GM23248 (cell line): ENCODE results near the gene POLR1A. TPM values are rescaled to one million over a fixed set of nuclear protein-coding genes. Genes with fewer than 3 reads are reported as not detected.

ENCODE experiments used
- DNase-seq: peaks from one replicate; pipeline ENCODE4 v3.0.0-alpha.2; 2015
- H2AFZ ChIP-seq: fragments of 200-600 bp; sonication (generic); 2 replicates; pipeline ENCODE4 v1.6.1; 2016; ENCODE audit warnings: antibody characterized with exemption
- H3F3A ChIP-seq: fragments of 200-600 bp; sonication (generic); 2 replicates; pipeline ENCODE4 v1.6.1; 2016; ENCODE audit warnings: mild to moderate bottlenecking, antibody characterized with exemption, mixed run types; ENCODE audit not compliant: insufficient read depth
- H3K27ac ChIP-seq: fragments of 200-600 bp; sonication (generic); 2 replicates; pipeline ENCODE4 v1.5.1; 2016; ENCODE audit warnings: mild to moderate bottlenecking
- H3K27me3 ChIP-seq: fragments of 200-600 bp; sonication (generic); replicated peaks from 2 replicates; pipeline ENCODE4 v1.6.1; 2016; ENCODE audit warnings: mild to moderate bottlenecking; ENCODE audit not compliant: insufficient read depth
- H3K36me3 ChIP-seq: fragments of 200-600 bp; sonication (generic); 2 replicates; pipeline ENCODE4 v1.6.1; 2016; ENCODE audit warnings: low read depth, mild to moderate bottlenecking
- H3K4me1 ChIP-seq: fragments of 200-600 bp; sonication (generic); 2 replicates; pipeline ENCODE4 v1.6.1; 2016; ENCODE audit warnings: mild to moderate bottlenecking; ENCODE audit not compliant: insufficient read depth
- H3K4me2 ChIP-seq: fragments of 200-600 bp; sonication (generic); one replicate; pipeline ENCODE4 v1.6.1; 2016; ENCODE audit warnings: mild to moderate bottlenecking; ENCODE audit not compliant: unreplicated experiment
- H3K4me3 ChIP-seq: fragments of 200-600 bp; sonication (generic); 2 replicates; pipeline ENCODE4 v1.5.1; 2016; ENCODE audit warnings: mild to moderate bottlenecking
- H3K79me2 ChIP-seq: fragments of 200-600 bp; sonication (generic); 2 replicates; pipeline ENCODE4 v1.6.1; 2016; ENCODE audit warnings: mild to moderate bottlenecking; ENCODE audit not compliant: insufficient read depth
- H3K9ac ChIP-seq: fragments of 200-600 bp; sonication (generic); 2 replicates; pipeline ENCODE4 v1.6.1; 2016; ENCODE audit warnings: mild to moderate bottlenecking
- H3K9me2 ChIP-seq: fragments of 200-600 bp; sonication (generic); 2 replicates; pipeline ENCODE4 v1.6.1; 2016; ENCODE audit warnings: mixed run types, mild to moderate bottlenecking, moderate library complexity; ENCODE audit not compliant: insufficient read depth
- H3K9me3 ChIP-seq: fragments of 200-600 bp; sonication (generic); one replicate; pipeline ENCODE4 v1.6.1; 2017; ENCODE audit warnings: low read depth
- H4K20me1 ChIP-seq: fragments of 200-600 bp; sonication (generic); 2 replicates; pipeline ENCODE4 v1.6.0; 2016; ENCODE audit not compliant: insufficient read depth
- EZH2 ChIP-seq: fragments of 200-600 bp; sonication (generic); IDR thresholded peaks from 2 replicates; pipeline ENCODE4 v1.6.1; 2018; ENCODE audit warnings: antibody characterized with exemption, mild to moderate bottlenecking; ENCODE audit not compliant: insufficient read depth, poor library complexity, severe bottlenecking
- EZH2phosphoT487 ChIP-seq: fragments of 200-600 bp; sonication (generic); IDR thresholded peaks from 2 replicates; pipeline ENCODE4 v1.6.1; 2018; ENCODE audit warnings: antibody characterized with exemption, moderate library complexity, mild to moderate bottlenecking, low read depth; ENCODE audit not compliant: insufficient read depth
- whole genome bisulfite sequencing, 2 experiments: methylation state at CpG; one replicate each; pipeline ENCODE4 v1.1.6; 2015 to 2017; ENCODE audit warnings: low lambda C conversion rate in 2 of 2, low coverage in 1 of 2; ENCODE audit errors: missing lambda C conversion rate in 2 of 2; 5-methylcytosine and 5-hydroxymethylcytosine counted together
- in situ Hi-C: fragments of 300-500 bp; cut with MboI; formaldehyde crosslinking; loops from 2 replicates; pipeline ENCODE4 v1.15.0; 2020
- polyA plus RNA-seq: library from polyadenylated mRNA; unstranded; fragments of >200 nt; fragmentation: Nextera tagmentation; extraction: Ambion mirVana; gene quantifications from 2 replicates; pipeline ENCODE4 v1.2.1, GENCODE V29; 2016
- total RNA-seq: library from RNA; depleted of rRNA; stranded (reverse); fragments of >200 nt; shearing (Covaris generic); gene quantifications from 2 replicates; pipeline ENCODE4 v1.2.3, GENCODE V29; 2014

The POLR1A gene
- total and polyA plus RNA-seq, 2 experiments from 2014 or later: 8.9 to 13.0 TPM

- H4K20me1 ChIP-seq: no peaks in the 10 kb centered on the region
- no peak overlapping the region for H2AFZ ChIP-seq
- no peak overlapping the region for H3K9ac ChIP-seq
- DNase-seq: no peak
- no peaks in the 10 kb centered on the region for H3K9me2 ChIP-seq
- no peaks in the 10 kb centered on the region for H3K36me3 ChIP-seq
- H3K79me2 ChIP-seq: no peaks in the 10 kb centered on the region
- no peak overlapping the region for H3K27ac ChIP-seq
- TF ChIP-seq EZH2: no peak
- no peak for TF ChIP-seq EZH2phosphoT487
- H3K27me3 ChIP-seq: no peaks in the 10 kb centered on the region
- H3K9me3 ChIP-seq: no peaks in the 10 kb centered on the region
- no peak overlapping the region for H3K4me3 ChIP-seq
- in situ Hi-C loops: no loop called here
- no peaks in the 10 kb centered on the region for H3K4me1 ChIP-seq
- no peaks in the 10 kb centered on the region for H3F3A ChIP-seq
- 89 to 97% methylated on average over 4 to 6 of the region's 6 CpGs for WGBS, 2 experiments
- H3K4me2 ChIP-seq: no peak overlapping the region
Observed at GRCh38 chr2:86026744-86027065, 79.0 kb downstream of the POLR1A start.

GRCh38 chr2:86025976-86026743, 79.5 kb downstream of the POLR1A start:
- Histone ChIP-seq H3K36me3 (no peaks in the 10 kb centered on the region), H3K9me3 (no peaks in the 10 kb centered on the region), H3F3A (no peaks in the 10 kb centered on the region), H3K4me3 (no peak overlapping the region), H3K27ac (no peak overlapping the region), H3K4me1 (no peaks in the 10 kb centered on the region), H3K9me2 (no peaks in the 10 kb centered on the region), H3K27me3 (no peaks in the 10 kb centered on the region), H4K20me1 (no peaks in the 10 kb centered on the region), H3K4me2 (no peak overlapping the region), H2AFZ (no peak overlapping the region), H3K9ac (no peak overlapping the region), H3K79me2 (no peaks in the 10 kb centered on the region)
- in situ Hi-C loops: no loop called here
- TF ChIP-seq EZH2phosphoT487: no peak
- no peak for TF ChIP-seq EZH2
- DNase-seq: no peak
- WGBS, 2 experiments: 74 to 76% methylated on average over 8 of the region's 8 CpGs

DNA sequence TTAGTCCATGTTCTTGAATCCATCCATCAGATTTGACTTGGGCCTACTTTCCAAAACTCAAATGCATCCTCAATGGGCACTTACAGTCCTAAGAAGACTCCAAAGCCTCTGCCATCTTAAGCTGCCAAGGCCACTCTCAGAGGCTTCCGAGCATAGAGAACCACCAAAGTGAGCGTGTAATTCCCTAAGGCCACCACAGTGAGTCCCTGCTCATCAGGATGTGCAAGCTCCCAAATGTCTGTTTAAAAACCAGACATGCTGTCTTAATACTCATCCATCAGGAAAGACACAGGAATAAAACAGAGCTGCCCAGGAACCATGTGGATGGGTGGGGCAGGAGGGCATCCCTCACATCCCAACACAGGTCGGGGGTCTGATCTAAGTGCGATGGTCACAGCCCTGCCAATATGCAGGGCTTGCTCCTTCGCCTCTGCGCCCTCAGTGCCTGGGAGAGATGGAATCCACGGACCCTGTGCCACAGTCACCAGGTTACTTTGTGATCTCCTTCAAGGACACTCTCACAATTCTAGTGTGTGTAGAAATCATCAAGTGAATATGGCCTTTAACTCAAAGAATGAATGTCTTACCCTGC, 80.4 kb downstream of the POLR1A start:
- in situ Hi-C loops: no loop called here
- Histone ChIP-seq H3K36me3 (no peaks in the 10 kb centered on the region), H3K9me2 (no peaks in the 10 kb centered on the region), H3K27me3 (no peaks in the 10 kb centered on the region), H3K79me2 (no peaks in the 10 kb centered on the region), H3F3A (no peaks in the 10 kb centered on the region), H3K9me3 (no peaks in the 10 kb centered on the region), H2AFZ (no peak overlapping the region), H3K9ac (no peak overlapping the region), H4K20me1 (no peaks in the 10 kb centered on the region), H3K4me3 (no peak overlapping the region), H3K4me2 (no peak overlapping the region), H3K27ac (no peak overlapping the region), H3K4me1 (no peaks in the 10 kb centered on the region)
- DNase-seq: peak; percentile 27
- 94 to 96% methylated on average over 7 of the region's 7 CpGs for WGBS, 2 experiments
- TF ChIP-seq EZH2 (no peak), EZH2phosphoT487 (no peak)

DNA sequence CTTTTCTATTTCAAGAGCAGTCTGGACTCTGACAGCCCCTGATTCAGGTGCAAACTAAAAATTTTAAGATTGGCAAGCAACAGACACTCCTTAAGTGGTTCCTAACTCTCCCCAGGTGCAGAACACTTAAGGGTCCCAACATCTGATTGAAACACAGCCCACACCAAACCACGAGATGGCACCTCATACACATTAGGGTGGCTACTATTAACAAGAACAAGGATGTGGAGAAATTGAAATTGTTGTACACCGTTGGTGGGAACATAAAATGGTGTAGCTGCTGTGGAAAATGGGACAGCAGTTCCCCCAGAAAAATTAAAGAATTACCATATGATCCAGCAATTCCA, 82.3 kb downstream of the POLR1A start:
- no peak for DNase-seq
- no peaks in the 10 kb centered on the region for H3K27me3 ChIP-seq
- H3K79me2 ChIP-seq: no peaks in the 10 kb centered on the region
- H3K9ac ChIP-seq: no peak overlapping the region
- no peak overlapping the region for H3K4me2 ChIP-seq
- TF ChIP-seq EZH2: no peak
- TF ChIP-seq EZH2phosphoT487: no peak
- H3K36me3 ChIP-seq: no peaks in the 10 kb centered on the region
- no peaks in the 10 kb centered on the region for H3F3A ChIP-seq
- no peaks in the 10 kb centered on the region for H3K9me2 ChIP-seq
- no peaks in the 10 kb centered on the region for H4K20me1 ChIP-seq
- H3K9me3 ChIP-seq: no peaks in the 10 kb centered on the region
- H3K4me3 ChIP-seq: no peak overlapping the region
- no peak overlapping the region for H3K27ac ChIP-seq
- no peak overlapping the region for H2AFZ ChIP-seq
- no peaks in the 10 kb centered on the region for H3K4me1 ChIP-seq
- 96 to 98% methylated on average over 2 of the region's 2 CpGs for WGBS, 2 experiments
- in situ Hi-C loops: no loop called here
